ENCODE data around the gene C1QTNF12. TPM values are rescaled to one million over a fixed set of nuclear protein-coding genes. Genes with fewer than 3 reads are reported as not detected.
A peak's percentile ranks its signal among the peaks of the same experiment; 100 is the strongest.

The C1QTNF12 gene
- total RNA-seq, 4 donors from 2014 or later, result 0.33 to 0.52 TPM; not detected in 2

DNA sequence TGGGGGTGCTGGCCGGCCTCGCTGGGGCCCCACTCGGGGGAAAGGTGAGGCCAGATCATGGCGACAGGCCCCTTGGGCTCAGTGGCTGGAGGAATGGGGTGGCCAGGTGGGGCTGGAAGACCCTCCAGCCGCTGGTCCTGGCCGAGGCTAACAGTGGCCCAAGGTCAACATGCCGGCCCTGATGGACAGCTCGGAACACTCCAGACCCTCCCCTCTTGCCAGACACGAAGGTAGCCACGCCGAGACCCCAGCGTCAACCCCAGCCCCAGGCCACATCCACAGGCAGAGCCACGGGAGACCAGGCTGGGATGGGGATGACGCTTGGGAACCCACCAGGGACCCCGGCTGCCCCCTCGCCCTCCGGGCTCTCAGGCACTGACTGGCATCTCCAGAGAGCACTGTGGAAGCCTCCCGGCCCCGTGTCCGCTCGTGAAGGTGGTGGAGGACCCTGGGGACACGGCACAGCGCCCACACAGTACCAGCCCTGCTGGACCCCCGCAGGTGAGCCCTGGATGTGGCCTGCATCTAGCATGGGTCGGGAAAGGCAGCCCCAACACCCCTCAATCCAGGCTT, 905 bp upstream of the C1QTNF12 start:
- peaks cover 0 to 38% (median 18%) of the 10 kb centered on the region in 4 donors for H3K27me3 ChIP-seq
- no peak for DNase-seq (ENCODE audit: extremely low spot score)
- H3K36me3 ChIP-seq, result peaks cover 0 to 31% (median 9%) of the 10 kb centered on the region in 4 donors
- no peak overlapping the region for H3K4me3 ChIP-seq
- TF ChIP-seq, protein P1, sequence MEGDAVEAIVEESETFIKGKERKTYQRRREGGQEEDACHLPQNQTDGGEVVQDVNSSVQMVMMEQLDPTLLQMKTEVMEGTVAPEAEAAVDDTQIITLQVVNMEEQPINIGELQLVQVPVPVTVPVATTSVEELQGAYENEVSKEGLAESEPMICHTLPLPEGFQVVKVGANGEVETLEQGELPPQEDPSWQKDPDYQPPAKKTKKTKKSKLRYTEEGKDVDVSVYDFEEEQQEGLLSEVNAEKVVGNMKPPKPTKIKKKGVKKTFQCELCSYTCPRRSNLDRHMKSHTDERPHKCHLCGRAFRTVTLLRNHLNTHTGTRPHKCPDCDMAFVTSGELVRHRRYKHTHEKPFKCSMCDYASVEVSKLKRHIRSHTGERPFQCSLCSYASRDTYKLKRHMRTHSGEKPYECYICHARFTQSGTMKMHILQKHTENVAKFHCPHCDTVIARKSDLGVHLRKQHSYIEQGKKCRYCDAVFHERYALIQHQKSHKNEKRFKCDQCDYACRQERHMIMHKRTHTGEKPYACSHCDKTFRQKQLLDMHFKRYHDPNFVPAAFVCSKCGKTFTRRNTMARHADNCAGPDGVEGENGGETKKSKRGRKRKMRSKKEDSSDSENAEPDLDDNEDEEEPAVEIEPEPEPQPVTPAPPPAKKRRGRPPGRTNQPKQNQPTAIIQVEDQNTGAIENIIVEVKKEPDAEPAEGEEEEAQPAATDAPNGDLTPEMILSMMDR (IDR thresholded peaks at IDR 0.05), result no peak
- TF ChIP-seq POLR2AphosphoS5 (IDR thresholded peaks at IDR 0.05) (no peak), POLR2A (IDR thresholded peaks at IDR 0.05; ENCODE audit: low read depth) (no peak), EP300 (IDR thresholded peaks at IDR 0.05) (no peak)
- no peak overlapping the region for H3K27ac ChIP-seq (replicated peaks in 1 of 4)
- 73% methylated on average over 19 of the region's 25 CpGs for WGBS
- H3K4me1 ChIP-seq, result peaks cover 3 to 19% (median 15%) of the 10 kb centered on the region in 4 donors
- H3K9me3 ChIP-seq, result no peaks in the 10 kb centered on the region
- intact Hi-C loops (cut with DNase I), result no loop called here

DNA sequence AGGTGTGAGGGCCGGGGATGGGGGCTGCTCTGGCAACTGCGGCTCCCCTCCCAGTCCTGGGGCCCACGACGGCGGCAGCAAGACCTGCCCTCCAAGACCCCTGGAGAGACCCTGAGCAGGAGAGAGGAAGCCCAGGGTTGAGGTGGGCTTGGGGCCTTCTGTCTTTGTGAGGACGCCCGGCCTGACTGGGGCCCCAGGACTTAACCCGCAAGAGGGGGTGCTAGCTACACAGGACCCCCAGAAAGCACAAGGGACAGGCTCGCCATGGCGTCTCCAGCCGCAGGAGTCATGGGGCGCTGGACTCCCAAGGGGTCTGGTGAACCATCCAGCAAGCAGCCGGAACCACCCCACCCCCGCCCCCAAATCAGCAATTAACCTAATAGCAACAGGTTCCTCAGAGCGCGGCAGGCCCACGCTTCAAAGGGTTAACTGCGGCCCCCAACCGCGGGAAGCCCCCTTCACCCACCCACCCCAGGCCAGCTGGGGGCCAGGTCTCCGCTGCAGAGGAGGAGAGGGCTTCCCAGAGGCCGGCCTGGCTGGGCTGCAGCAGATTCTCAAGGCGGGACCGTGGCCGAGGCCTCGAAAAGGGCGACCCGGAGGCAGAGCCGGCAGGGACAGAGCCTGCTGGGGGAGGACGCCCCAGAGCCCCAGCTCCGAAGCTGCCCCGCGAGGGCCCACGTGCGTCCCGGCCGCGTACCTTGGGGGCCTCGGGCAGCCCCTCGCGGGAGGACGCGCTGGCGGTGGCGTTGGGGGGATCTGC, 525 bp downstream of the C1QTNF12 start:
- Histone ChIP-seq H3K27ac (replicated peaks in 1 of 4) (no peak overlapping the region), H3K4me3 (peak overlapping the region in 2 of 4 donors; percentile 5 to 24), H3K4me1 (peaks cover 3 to 19% (median 15%) of the 10 kb centered on the region in 4 donors), H3K36me3 (peaks cover 0 to 28% (median 4%) of the 10 kb centered on the region in 4 donors), H3K9me3 (no peaks in the 10 kb centered on the region), H3K27me3 (peaks cover 0 to 49% (median 18%) of the 10 kb centered on the region in 4 donors)
- intact Hi-C loops (cut with DNase I), result no loop called here
- TF ChIP-seq, protein P1 (IDR thresholded peaks at IDR 0.05), result no peak
- TF ChIP-seq POLR2AphosphoS5 (IDR thresholded peaks at IDR 0.05), result no peak
- no peak for TF ChIP-seq EP300 (IDR thresholded peaks at IDR 0.05)
- TF ChIP-seq POLR2A (IDR thresholded peaks at IDR 0.05; ENCODE audit: low read depth), result no peak
- DNase-seq (ENCODE audit: extremely low spot score), result no peak
- WGBS, result 80% methylated on average over 7 of the region's 45 CpGs

GRCh38 chr1:1245178-1245816, 1.2 kb downstream of the C1QTNF12 start:
- 85% methylated on average over 12 of the region's 23 CpGs for WGBS
- intact Hi-C loops (cut with DNase I), result no loop called here
- TF ChIP-seq POLR2A (IDR thresholded peaks at IDR 0.05; ENCODE audit: low read depth), result no peak
- TF ChIP-seq, protein P1 (IDR thresholded peaks at IDR 0.05), result no peak
- Histone ChIP-seq H3K27me3 (peaks cover 0 to 56% (median 18%) of the 10 kb centered on the region in 4 donors), H3K9me3 (no peaks in the 10 kb centered on the region), H3K4me1 (peaks cover 3 to 19% (median 15%) of the 10 kb centered on the region in 4 donors), H3K4me3 (no peak overlapping the region), H3K36me3 (peaks cover 0 to 24% (median 4%) of the 10 kb centered on the region in 4 donors), H3K27ac (replicated peaks in 1 of 4) (no peak overlapping the region)
- no peak for DNase-seq (ENCODE audit: extremely low spot score)

- H3K27me3 ChIP-seq, result peaks cover 0 to 66% (median 18%) of the 10 kb centered on the region in 4 donors
- H3K36me3 ChIP-seq, result peaks cover 0 to 24% (median 4%) of the 10 kb centered on the region in 4 donors
- DNase-seq (ENCODE audit: extremely low spot score), result no peak
- peak overlapping the region in 2 of 4 donors; percentile 8 to 22 for H3K4me3 ChIP-seq
- peaks cover 3 to 26% (median 17%) of the 10 kb centered on the region in 4 donors for H3K4me1 ChIP-seq
- H3K9me3 ChIP-seq, result no peaks in the 10 kb centered on the region
- WGBS, result 83% methylated on average over 29 of the region's 30 CpGs
- no peak overlapping the region for H3K27ac ChIP-seq (replicated peaks in 1 of 4)
- intact Hi-C loops (cut with DNase I), result no loop called here
- TF ChIP-seq POLR2AphosphoS5 (IDR thresholded peaks at IDR 0.05) (no peak), POLR2A (IDR thresholded peaks at IDR 0.05; ENCODE audit: low read depth) (no peak), EP300 (IDR thresholded peaks at IDR 0.05) (no peak)
- TF ChIP-seq, protein P1 (IDR thresholded peaks at IDR 0.05), result no peak
Observed at GRCh38 chr1:1244192-1244811, 2.2 kb downstream of the C1QTNF12 start.
